Measurements from ENCODE around the gene LLCFC1.

Gene LLCFC1

GRCh38 chr7:142939226-142939910, at the start of gene LLCFC1:
LLCFC1 (plus strand) TSS chr7:142939484; CDS start chr7:142939622, 138 bp downstream.
- no peak for DNase-seq (ENCODE audit: low read depth)

- DNase-seq (ENCODE audit: low read depth) = no peak
Observed at GRCh38 chr7:142889816-142890215, 49.5 kb upstream of the LLCFC1 start.

GRCh38 chr7:142890874-142891485, 48.3 kb upstream of the LLCFC1 start:
- no peak for DNase-seq (ENCODE audit: low read depth)

GRCh38 chr7:142891490-142892082, 47.7 kb upstream of the LLCFC1 start:
- DNase-seq (ENCODE audit: low read depth) = no peak

- DNase-seq (ENCODE audit: low read depth) = no peak
Observed at GRCh38 chr7:142892951-142893350, 46.3 kb upstream of the LLCFC1 start.

- DNase-seq (ENCODE audit: low read depth) = no peak
Observed at GRCh38 chr7:142894112-142894984, 44.9 kb upstream of the LLCFC1 start.

- DNase-seq (ENCODE audit: low read depth) = no peak
Observed at GRCh38 chr7:142894985-142895593, 44.2 kb upstream of the LLCFC1 start.

GRCh38 chr7:142896151-142896550, 43.1 kb upstream of the LLCFC1 start:
- no peak for DNase-seq (ENCODE audit: low read depth)

GRCh38 chr7:142896741-142897379, 42.4 kb upstream of the LLCFC1 start:
- DNase-seq (ENCODE audit: low read depth) = no peak

GRCh38 chr7:142897691-142898090, 41.6 kb upstream of the LLCFC1 start:
- DNase-seq (ENCODE audit: low read depth) = no peak

- DNase-seq (ENCODE audit: low read depth) = no peak
Observed at GRCh38 chr7:142898377-142899170, 40.7 kb upstream of the LLCFC1 start.

- DNase-seq (ENCODE audit: low read depth) = no peak
Observed at GRCh38 chr7:142899661-142900060, 39.6 kb upstream of the LLCFC1 start.

GRCh38 chr7:142901426-142902259, 37.6 kb upstream of the LLCFC1 start:
- DNase-seq (ENCODE audit: low read depth) = no peak

GRCh38 chr7:142904128-142904527, 35.2 kb upstream of the LLCFC1 start:
- no peak for DNase-seq (ENCODE audit: low read depth)

- no peak for DNase-seq (ENCODE audit: low read depth)
Observed at GRCh38 chr7:142905759-142906158, 33.5 kb upstream of the LLCFC1 start.

- no peak for DNase-seq (ENCODE audit: low read depth)
Observed at GRCh38 chr7:142906643-142907042, 32.6 kb upstream of the LLCFC1 start.

- no peak for DNase-seq (ENCODE audit: low read depth)
Observed at GRCh38 chr7:142908290-142908689, 31.0 kb upstream of the LLCFC1 start.

- no peak for DNase-seq (ENCODE audit: low read depth)
Observed at GRCh38 chr7:142908921-142909890, 30.1 kb upstream of the LLCFC1 start.

- no peak for DNase-seq (ENCODE audit: low read depth)
Observed at GRCh38 chr7:142910031-142910433, 29.3 kb upstream of the LLCFC1 start.

All from activated T-cell treated with anti-CD3 and anti-CD28 coated beads for 1 hour (primary cell).